ENCODE results near the gene GALNT10.

The GALNT10 gene

DNA sequence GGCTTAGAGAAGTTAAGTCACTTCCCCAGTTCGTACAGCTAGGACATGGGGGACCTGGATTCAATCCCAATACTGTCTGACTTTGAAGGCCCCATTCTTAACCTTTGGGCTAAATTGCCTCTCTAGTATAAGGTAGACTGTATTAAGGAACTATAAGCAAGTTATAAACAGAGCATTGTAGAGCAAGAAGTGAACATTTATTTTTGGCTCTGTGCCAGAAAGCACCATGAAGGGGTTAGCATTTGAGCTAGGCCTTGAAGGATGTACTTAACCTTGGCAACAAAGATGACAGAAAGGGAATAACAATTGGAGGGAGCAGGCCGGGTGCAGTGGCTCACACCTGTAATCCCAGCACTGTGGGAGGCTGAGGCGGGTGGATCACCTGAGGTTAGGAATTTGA, 32.8 kb downstream of the GALNT10 start:
- Histone ChIP-seq H3K27me3 (ENCODE audit: insufficient read depth, poor library complexity, severe bottlenecking) (no peaks in the 10 kb centered on the region), H3K4me3 (replicated peaks; ENCODE audit: insufficient read depth, low read length) (no peak overlapping the region), H3K27ac (replicated peaks) (no peak overlapping the region)
- TF ChIP-seq SPI1 (IDR thresholded peaks at IDR 0.05; ENCODE audit: borderline replicate concordance, low read depth) = no peak
- TF ChIP-seq REST (IDR thresholded peaks at IDR 0.05; ENCODE audit: insufficient replicate concordance, low read depth) = no peak
- DNase-seq (ENCODE audit: low read depth in 1 of 2, low spot score in 1 of 2) = no peak

DNA sequence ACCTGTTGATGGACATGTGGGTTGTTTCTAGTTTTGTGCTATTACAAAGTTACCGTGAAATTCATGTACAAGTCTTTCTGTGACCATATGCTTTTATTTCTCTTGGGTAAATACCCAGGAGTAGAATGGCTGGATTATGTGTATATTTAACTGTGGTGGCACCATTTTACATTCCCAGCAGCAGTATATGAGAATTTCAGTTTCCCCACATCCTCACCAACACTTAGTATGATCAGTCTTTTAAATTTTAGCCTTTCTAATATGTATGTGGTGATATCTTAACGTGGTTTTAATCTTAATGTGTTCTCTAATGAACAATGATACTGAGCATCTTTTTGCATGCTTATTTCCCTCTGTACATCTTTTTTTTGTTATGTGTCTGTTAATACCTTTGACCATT, 36.6 kb downstream of the GALNT10 start:
- Histone ChIP-seq H3K4me3 (replicated peaks; ENCODE audit: insufficient read depth, low read length) (no peak overlapping the region), H3K27me3 (ENCODE audit: insufficient read depth, poor library complexity, severe bottlenecking) (no peaks in the 10 kb centered on the region), H3K27ac (replicated peaks) (no peak overlapping the region)
- DNase-seq (ENCODE audit: low read depth in 1 of 2, low spot score in 1 of 2) = no peak
- TF ChIP-seq SPI1 (IDR thresholded peaks at IDR 0.05; ENCODE audit: borderline replicate concordance, low read depth) (no peak), POLR2AphosphoS5 (IDR thresholded peaks at IDR 0.05; ENCODE audit: low read depth) (no peak), CTCF (IDR thresholded peaks at IDR 0.05; ENCODE audit: insufficient read depth, low read length) (no peak), REST (IDR thresholded peaks at IDR 0.05; ENCODE audit: insufficient replicate concordance, low read depth) (no peak), GABPA (IDR thresholded peaks at IDR 0.05; ENCODE audit: low read depth) (no peak)

GRCh38 chr5:154228696-154229095, 38.2 kb downstream of the GALNT10 start:
- Histone ChIP-seq H3K27me3 (ENCODE audit: insufficient read depth, poor library complexity, severe bottlenecking) (no peaks in the 10 kb centered on the region), H3K4me3 (replicated peaks; ENCODE audit: insufficient read depth, low read length) (no peak overlapping the region), H3K27ac (replicated peaks) (no peak overlapping the region)
- TF ChIP-seq REST (IDR thresholded peaks at IDR 0.05; ENCODE audit: insufficient replicate concordance, low read depth) (no peak), GABPA (IDR thresholded peaks at IDR 0.05; ENCODE audit: low read depth) (no peak), CTCF (IDR thresholded peaks at IDR 0.05; ENCODE audit: insufficient read depth, low read length) (no peak), SPI1 (IDR thresholded peaks at IDR 0.05; ENCODE audit: borderline replicate concordance, low read depth) (no peak), POLR2AphosphoS5 (IDR thresholded peaks at IDR 0.05; ENCODE audit: low read depth) (no peak)
- no peak for DNase-seq (ENCODE audit: low read depth in 1 of 2, low spot score in 1 of 2)

DNA sequence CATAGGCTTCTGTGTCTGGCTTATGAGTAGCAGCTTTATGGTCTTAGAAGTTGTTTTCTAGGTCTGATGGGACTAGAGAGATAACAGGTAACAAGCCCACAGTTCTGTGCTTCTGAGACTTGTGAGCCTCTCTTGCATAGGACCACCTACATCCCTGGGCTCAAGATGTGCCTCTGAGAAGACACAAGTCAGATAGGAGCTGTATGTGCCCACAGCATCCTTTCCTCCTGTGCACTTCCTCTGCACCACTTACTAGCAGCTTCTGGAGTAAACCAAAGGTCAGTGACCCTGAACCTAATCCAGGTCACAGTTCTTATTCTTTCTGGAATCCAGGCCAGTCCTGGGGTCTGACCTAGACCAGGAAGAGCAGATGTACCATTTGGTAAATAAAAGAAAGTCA, 40.0 kb downstream of the GALNT10 start:
- DNase-seq (ENCODE audit: low read depth in 1 of 2, low spot score in 1 of 2) = no peak
- H3K27me3 ChIP-seq (ENCODE audit: insufficient read depth, poor library complexity, severe bottlenecking) = no peaks in the 10 kb centered on the region
- TF ChIP-seq SPI1 (IDR thresholded peaks at IDR 0.05; ENCODE audit: borderline replicate concordance, low read depth) = no peak
- no peak for TF ChIP-seq POLR2AphosphoS5 (IDR thresholded peaks at IDR 0.05; ENCODE audit: low read depth)
- TF ChIP-seq REST (IDR thresholded peaks at IDR 0.05; ENCODE audit: insufficient replicate concordance, low read depth) = no peak
- no peak for TF ChIP-seq GABPA (IDR thresholded peaks at IDR 0.05; ENCODE audit: low read depth)
- no peak for TF ChIP-seq CTCF (IDR thresholded peaks at IDR 0.05; ENCODE audit: insufficient read depth, low read length)
- H3K4me3 ChIP-seq (replicated peaks; ENCODE audit: insufficient read depth, low read length) = no peak overlapping the region
- no peak overlapping the region for H3K27ac ChIP-seq (replicated peaks)

Measured in HL-60 (cell line).